ENCODE data around the gene CTAGE9. TPM values are rescaled to one million over a fixed set of nuclear protein-coding genes. Genes with fewer than 3 reads are reported as not detected.
"Not testable (repeated sequence)": the region's sequence is repeated elsewhere in the genome, so short reads cannot be mapped to it uniquely, and the experiment has no call there.

CTAGE9 gene
- polyA plus RNA-seq, 4 donors, result 0.29 TPM; not detected in 3

GRCh38 chr6:131730264-131730663, 19.4 kb upstream of the CTAGE9 start:
- no peak for DNase-seq (ENCODE audit: low read depth in 4 of 4, low spot score in 3 of 4)

GRCh38 chr6:131729550-131729949, 18.7 kb upstream of the CTAGE9 start:
- DNase-seq (ENCODE audit: low read depth in 4 of 4, low spot score in 3 of 4), result no peak

- DNase-seq (ENCODE audit: low read depth in 4 of 4, low spot score in 3 of 4), result no peak
Measured at GRCh38 chr6:131728296-131728939, 17.6 kb upstream of the CTAGE9 start.

GRCh38 chr6:131727868-131728267, 17.1 kb upstream of the CTAGE9 start:
- no peak for DNase-seq (ENCODE audit: low read depth in 4 of 4, low spot score in 3 of 4)

GRCh38 chr6:131727467-131727866, 16.6 kb upstream of the CTAGE9 start:
- DNase-seq (ENCODE audit: low read depth in 4 of 4, low spot score in 3 of 4), result no peak

- DNase-seq (ENCODE audit: low read depth in 4 of 4, low spot score in 3 of 4), result no peak
Measured at GRCh38 chr6:131724114-131724513, 13.3 kb upstream of the CTAGE9 start.

- DNase-seq (ENCODE audit: low read depth in 4 of 4, low spot score in 3 of 4), result peak in 2 of 4 donors; percentile 12 to 31
Measured at GRCh38 chr6:131721161-131721560, 10.3 kb upstream of the CTAGE9 start.

GRCh38 chr6:131717836-131718542, 7.2 kb upstream of the CTAGE9 start:
- no peak for DNase-seq (ENCODE audit: low read depth in 4 of 4, low spot score in 3 of 4)

GRCh38 chr6:131715567-131715966, 4.8 kb upstream of the CTAGE9 start:
- not testable (repeated sequence) for DNase-seq (ENCODE audit: low read depth in 4 of 4, low spot score in 3 of 4)

GRCh38 chr6:131703905-131704304, 6.9 kb downstream of the CTAGE9 start:
- DNase-seq (ENCODE audit: low read depth in 4 of 4, low spot score in 3 of 4), result not testable (repeated sequence)

GRCh38 chr6:131700851-131701250, 10.0 kb downstream of the CTAGE9 start:
- DNase-seq (ENCODE audit: low read depth in 4 of 4, low spot score in 3 of 4), result not testable (repeated sequence)

- no peak for DNase-seq (ENCODE audit: low read depth in 4 of 4, low spot score in 3 of 4)
Measured at GRCh38 chr6:131696956-131697355, 13.9 kb downstream of the CTAGE9 start.

GRCh38 chr6:131694832-131695426, 15.9 kb downstream of the CTAGE9 start:
- DNase-seq (ENCODE audit: low read depth in 4 of 4, low spot score in 3 of 4), result peak; percentile 13 to 52 (median 44)

GRCh38 chr6:131693384-131693783, 17.4 kb downstream of the CTAGE9 start:
- DNase-seq (ENCODE audit: low read depth in 4 of 4, low spot score in 3 of 4), result no peak

- no peak for DNase-seq (ENCODE audit: low read depth in 4 of 4, low spot score in 3 of 4)
Measured at GRCh38 chr6:131692589-131692988, 18.2 kb downstream of the CTAGE9 start.

- no peak for DNase-seq (ENCODE audit: low read depth in 4 of 4, low spot score in 3 of 4)
Measured at GRCh38 chr6:131692031-131692430, 18.8 kb downstream of the CTAGE9 start.

- DNase-seq (ENCODE audit: low read depth in 4 of 4, low spot score in 3 of 4), result no peak
Measured at GRCh38 chr6:131688286-131688685, 22.5 kb downstream of the CTAGE9 start.

- no peak for DNase-seq (ENCODE audit: low read depth in 4 of 4, low spot score in 3 of 4)
Measured at GRCh38 chr6:131687022-131687421, 23.8 kb downstream of the CTAGE9 start.

GRCh38 chr6:131685266-131685780, 25.5 kb downstream of the CTAGE9 start:
- no peak for DNase-seq (ENCODE audit: low read depth in 4 of 4, low spot score in 3 of 4)

- no peak for DNase-seq (ENCODE audit: low read depth in 4 of 4, low spot score in 3 of 4)
Measured at GRCh38 chr6:131683479-131683878, 27.3 kb downstream of the CTAGE9 start.

GRCh38 chr6:131682442-131682841, 28.4 kb downstream of the CTAGE9 start:
- no peak for DNase-seq (ENCODE audit: low read depth in 4 of 4, low spot score in 3 of 4)

GRCh38 chr6:131681585-131681984, 29.2 kb downstream of the CTAGE9 start:
- no peak for DNase-seq (ENCODE audit: low read depth in 4 of 4, low spot score in 3 of 4)
